HepG2 (cell line): Measurements from ENCODE around the gene KRTAP10-9. TPM values are rescaled to one million over a fixed set of nuclear protein-coding genes. Genes with fewer than 3 reads are reported as not detected.

Experiments
- ATAC-seq: fragments of 200-7000 bp; cut with Tn5 transposase; 3 replicates; pipeline ENCODE4 v1.9.1; 2020; ENCODE audit warnings: mild to moderate bottlenecking, moderate library complexity
- BruUV-seq: library from RNA; stranded (reverse); fragments of 400-500 nt; replicated peaks from 2 replicates; lab custom pipeline; 2021; lab: Mats Ljungman, UMichigan
- CTCF ChIA-PET: fragments of 300-600 bp; formaldehyde crosslinking; extraction: SDS; loops from one replicate; lab custom pipeline; 2021; ENCODE audit warnings: low total read pairs, inconsistent platforms, low intra/inter-chr PET ratio; lab: Yijun Ruan, JAX
- POLR2A ChIA-PET: fragments of 350-600 bp; sonication (Branson Sonifier 250); formaldehyde crosslinking; loops from one replicate; lab custom pipeline; 2020; ENCODE audit warnings: antibody characterized with exemption, inconsistent platforms; lab: Yijun Ruan, JAX
- DNase-seq: peaks from one replicate; pipeline ENCODE4 v3.0.0-alpha.2; 2015; ENCODE audit warnings: low spot score
- FAIRE-seq: peaks from 3 replicates; lab custom pipeline; 2011; peaks lifted over from hg19 to GRCh38; lab: Jason Lieb, UNC
- H2AFZ ChIP-seq: one replicate; pipeline ENCODE4 v1.6.1; 2011; ENCODE audit warnings: low read length, inconsistent platforms
- H3K27ac ChIP-seq: fragments of 300-600 bp; 3 replicates; pipeline ENCODE4 v1.8.0; 2011; ENCODE audit warnings: mixed run types, mild to moderate bottlenecking, mixed read lengths, low read length, inconsistent platforms; ENCODE audit not compliant: insufficient read depth; ENCODE audit errors: extremely low read length
- H3K27me3 ChIP-seq, 2 experiments: fragments of 200-600 bp in 1 of 2; 2 replicates in 1 of 2; 3 replicates in 1 of 2; pipeline versions ENCODE4 v1.6.0 to v1.8.0; 2011; ENCODE audit warnings: low read length in 2 of 2, mild to moderate bottlenecking in 2 of 2, moderate library complexity in 2 of 2, inconsistent platforms in 1 of 2; ENCODE audit not compliant: insufficient read depth in 2 of 2, control insufficient read depth in 1 of 2
- H3K36me3 ChIP-seq, 2 experiments: fragments of 200-600 bp in 1 of 2; replicated peaks in 1 of 2; 2 replicates in 1 of 2; 3 replicates in 1 of 2; pipeline versions ENCODE4 v1.5.1 to v1.8.0; 2011; ENCODE audit warnings: low read length in 2 of 2, inconsistent platforms in 1 of 2; ENCODE audit not compliant: insufficient read depth in 2 of 2, control insufficient read depth in 1 of 2
- H3K4me1 ChIP-seq: 2 replicates; pipeline ENCODE4 v1.5.1; 2012; ENCODE audit warnings: low read length, inconsistent platforms; ENCODE audit not compliant: insufficient read depth
- H3K4me2 ChIP-seq: 2 replicates; pipeline ENCODE4 v1.6.0; 2011; ENCODE audit warnings: low read depth, low read length, inconsistent platforms
- H3K4me3 ChIP-seq, 3 experiments: fragments of 200-600 bp in 1 of 3; sonication (generic), shearing (Covaris generic) in 1 of 3; replicated peaks in 1 of 3; 2 replicates each; pipeline ENCODE4 v1.5.1; 2011 to 2016; ENCODE audit warnings: low read length in 3 of 3, inconsistent platforms in 2 of 3, low read depth in 2 of 3, mild to moderate bottlenecking in 2 of 3, control low read depth in 1 of 3, mixed read lengths in 1 of 3; ENCODE audit not compliant: insufficient read depth in 1 of 3
- H3K79me2 ChIP-seq: one replicate; pipeline ENCODE4 v1.6.1; 2011; ENCODE audit warnings: low read length, inconsistent platforms; ENCODE audit not compliant: insufficient read depth
- H3K9ac ChIP-seq: 2 replicates; pipeline ENCODE4 v1.6.0; 2011; ENCODE audit warnings: mild to moderate bottlenecking, low read depth, low read length, inconsistent platforms; ENCODE audit not compliant: insufficient read depth
- H3K9me3 ChIP-seq: 2 replicates; pipeline ENCODE4 v1.5.1; 2012; ENCODE audit warnings: mild to moderate bottlenecking, low read length
- H4K20me1 ChIP-seq: 2 replicates; pipeline ENCODE4 v1.6.0; 2011; ENCODE audit warnings: inconsistent platforms, mild to moderate bottlenecking, low read length, moderate library complexity; ENCODE audit not compliant: insufficient read depth
- CAMTA2 ChIP-seq: sonication (generic); formaldehyde crosslinking; IDR thresholded peaks from 2 replicates; pipeline ENCODE4 v1.4.0; 2020; ENCODE audit warnings: mild to moderate bottlenecking, missing genetic modification reagents, borderline replicate concordance
- DMAP1 ChIP-seq: IDR thresholded peaks from 2 replicates; pipeline ENCODE4 v1.6.1; 2016
- FOXK1 ChIP-seq: sonication (generic); formaldehyde crosslinking; IDR thresholded peaks from 2 replicates; pipeline ENCODE4 v1.4.0; 2020; ENCODE audit warnings: low read depth, missing genetic modification reagents, borderline replicate concordance
- POLR2A ChIP-seq, 2 experiments: IDR thresholded peaks; 2 replicates each; pipeline ENCODE4 v1.6.1; 2011; ENCODE audit warnings: low read depth in 2 of 2, low read length in 2 of 2, mild to moderate bottlenecking in 1 of 2, moderate library complexity in 1 of 2; ENCODE audit not compliant: insufficient read depth in 1 of 2
- SRF ChIP-seq: IDR thresholded peaks from 2 replicates; pipeline ENCODE4 v1.6.1; 2011; ENCODE audit warnings: mild to moderate bottlenecking, low read depth, low read length, moderate library complexity
- SYNCRIP ChIP-seq: fragments of 200-400 bp; formaldehyde crosslinking; IDR thresholded peaks from 2 replicates; pipeline ENCODE4 v1.6.1; 2018; ENCODE audit warnings: mild to moderate bottlenecking, low read depth, low read length; ENCODE audit not compliant: insufficient read depth
- ZNF777 ChIP-seq: sonication (generic); formaldehyde crosslinking; IDR thresholded peaks from 2 replicates; pipeline ENCODE4 v1.4.0; 2020; ENCODE audit warnings: missing genetic modification reagents
- WGBS: methylation state at CpG from one replicate; pipeline ENCODE4 v1.1.6; 2017; ENCODE audit warnings: low lambda C conversion rate; 5-methylcytosine and 5-hydroxymethylcytosine counted together
- in situ Hi-C: cut with HindIII; loops from 2 replicates; pipeline ENCODE4 v1.10.0; 2017; ENCODE audit warnings: low pct_unique_long_range_greater_than_20kb; ENCODE audit not compliant: extremely low pct_ligation_motif_present
- intact Hi-C: fragments of 100-400 bp; cut with micrococcal nuclease; formaldehyde crosslinking; loops from one replicate; pipeline ENCODE4 v1.10.0; 2022; ENCODE audit not compliant: unreplicated experiment
- polyA plus RNA-seq, 8 experiments: library from polyadenylated mRNA; depleted of rRNA in 3 of 8; stranded (reverse) in 7 of 8; unstranded in 1 of 8; fragments of >200 nt; fragmentation: Illumina TruSeq in 4 of 8; extraction: Trizol in 4 of 8; gene quantifications; 2 replicates each; pipeline versions ENCODE4 v1.2.1 to v1.2.3, GENCODE V29; 2011 to 2016; ENCODE audit warnings: low read depth in 4 of 8, missing spikeins in 1 of 8, mixed read lengths in 1 of 8; ENCODE audit not compliant: insufficient read depth in 1 of 8
- total RNA-seq, 5 experiments: library from RNA; depleted of rRNA; stranded (reverse); fragments of >200 nt; fragmentation: Illumina TruSeq; extraction: Trizol; gene quantifications; 2 replicates each; pipeline ENCODE4 v1.2.3, GENCODE V29; 2016; ENCODE audit warnings: low read depth in 1 of 5
- TF ChIP-seq, protein P1 (sequence below): IDR thresholded peaks from 2 replicates; pipeline ENCODE4 v1.6.1; 2016; ENCODE audit warnings: mild to moderate bottlenecking, missing biosample characterization, missing genetic modification reagents
- TF ChIP-seq, protein P2 (sequence below): sonication (generic); formaldehyde crosslinking; IDR thresholded peaks from 2 replicates; pipeline ENCODE4 v1.8.0; 2022; ENCODE audit warnings: missing genetic modification reagents, low read depth, mild to moderate bottlenecking, borderline replicate concordance
- TF ChIP-seq, protein P3 (sequence below): sonication (generic); formaldehyde crosslinking; conservative IDR thresholded peaks from 2 replicates; pipeline ENCODE4 v1.4.0; 2020; ENCODE audit warnings: mild to moderate bottlenecking, missing genetic modification reagents, moderate library complexity
- TF ChIP-seq, protein P4 (sequence below): sonication (generic); formaldehyde crosslinking; conservative IDR thresholded peaks from 2 replicates; pipeline ENCODE4 v1.8.0; 2022; ENCODE audit warnings: low read depth, missing genetic modification reagents
- TF ChIP-seq, protein P5 (sequence below): sonication (generic); formaldehyde crosslinking; conservative IDR thresholded peaks from 2 replicates; pipeline ENCODE4 v1.4.0; 2020; ENCODE audit warnings: missing genetic modification reagents
- TF ChIP-seq, protein P6 (sequence below): IDR thresholded peaks from 2 replicates; pipeline ENCODE4 v1.6.1; 2016; ENCODE audit warnings: low read depth, borderline replicate concordance
- TF ChIP-seq, protein P7 (sequence below): sonication (generic); formaldehyde crosslinking; IDR thresholded peaks from 2 replicates; pipeline ENCODE4 v1.9.0; 2021; ENCODE audit warnings: missing genetic modification reagents, borderline replicate concordance

The KRTAP10-9 gene
- total and polyA plus RNA-seq, 2 of the 13 experiments (the other 11 are each of a cell fraction or from before 2014, with no cell fraction given), result not detected

DNA sequence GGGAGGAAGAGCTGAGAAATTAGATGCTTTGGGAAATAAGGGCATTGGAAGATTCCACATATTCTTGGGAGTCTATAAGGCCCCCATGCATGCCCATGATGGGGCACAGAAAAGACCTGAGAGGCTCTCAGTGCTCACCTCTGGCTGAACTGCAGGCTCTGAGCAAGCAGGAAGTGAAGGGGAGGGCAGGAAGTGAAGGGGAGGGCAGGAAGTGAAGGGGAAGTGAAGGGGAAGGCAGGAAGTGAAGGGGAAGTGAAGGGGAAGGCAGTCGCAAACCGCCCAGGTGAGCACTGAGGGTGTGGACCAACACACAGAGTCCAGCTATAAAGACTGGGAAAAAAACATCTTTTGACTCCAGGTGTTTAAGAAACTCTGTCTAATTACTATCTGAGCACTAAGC lies 3.5 kb downstream of the KRTAP10-9 start:
- CTCF ChIA-PET, result no interaction called here
- POLR2A ChIA-PET, result no interaction called here
- ATAC-seq, result no peak
- Histone ChIP-seq H3K4me1 (no peaks in the 10 kb centered on the region), H3K9me3 (peaks cover 16% of the 10 kb centered on the region; the same call in 1 of the 2 replicates), H3K9ac (no peak overlapping the region), H3K4me2 (no peak overlapping the region), H3K36me3 (no peaks in the 10 kb centered on the region), H3K79me2 (no peaks in the 10 kb centered on the region), H3K27ac (no peak overlapping the region), H4K20me1 (no peaks in the 10 kb centered on the region), H3K4me3 (no peak overlapping the region), H3K27me3 (0 out of 5 replicates have a peak, but pooled peaks cover 0 to 6% of the 10 kb centered on the region in 2 experiments), H2AFZ (no peak overlapping the region)
- no peak for FAIRE-seq
- intact Hi-C loops (loop anchor here (10.0 kb wide), 1 partner anchor 64 kb away; the partner anchor contains the start of gene KRTAP10-12), in situ Hi-C loops (no loop called here)
- 81% methylated on average over 2 of the region's 2 CpGs for WGBS
- DNase-seq, result no peak
- no TSS peak for BruUV-seq
- no peak for TF ChIP-seq FOXK1 (CRISPR knock-in tag)
- no peak for TF ChIP-seq SYNCRIP
- TF ChIP-seq, protein P1, sequence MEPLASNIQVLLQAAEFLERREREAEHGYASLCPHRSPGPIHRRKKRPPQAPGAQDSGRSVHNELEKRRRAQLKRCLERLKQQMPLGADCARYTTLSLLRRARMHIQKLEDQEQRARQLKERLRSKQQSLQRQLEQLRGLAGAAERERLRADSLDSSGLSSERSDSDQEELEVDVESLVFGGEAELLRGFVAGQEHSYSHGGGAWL, result no peak
- no peak for TF ChIP-seq ZNF777 (CRISPR knock-in tag)
- TF ChIP-seq, protein P2, sequence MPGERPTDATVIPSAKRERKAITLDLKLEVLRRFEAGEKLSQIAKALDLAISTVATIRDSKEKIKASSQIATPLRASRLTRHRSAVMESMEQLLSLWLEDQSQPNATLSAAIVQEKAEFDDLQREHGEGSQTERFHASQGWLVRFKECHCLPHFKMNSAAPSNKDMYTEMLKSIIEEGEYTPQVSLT (CRISPR knock-in tag), result no peak
- TF ChIP-seq DMAP1 (CRISPR knock-in tag), result no peak
- TF ChIP-seq CAMTA2 (CRISPR knock-in tag), result no peak
- TF ChIP-seq, protein P3, sequence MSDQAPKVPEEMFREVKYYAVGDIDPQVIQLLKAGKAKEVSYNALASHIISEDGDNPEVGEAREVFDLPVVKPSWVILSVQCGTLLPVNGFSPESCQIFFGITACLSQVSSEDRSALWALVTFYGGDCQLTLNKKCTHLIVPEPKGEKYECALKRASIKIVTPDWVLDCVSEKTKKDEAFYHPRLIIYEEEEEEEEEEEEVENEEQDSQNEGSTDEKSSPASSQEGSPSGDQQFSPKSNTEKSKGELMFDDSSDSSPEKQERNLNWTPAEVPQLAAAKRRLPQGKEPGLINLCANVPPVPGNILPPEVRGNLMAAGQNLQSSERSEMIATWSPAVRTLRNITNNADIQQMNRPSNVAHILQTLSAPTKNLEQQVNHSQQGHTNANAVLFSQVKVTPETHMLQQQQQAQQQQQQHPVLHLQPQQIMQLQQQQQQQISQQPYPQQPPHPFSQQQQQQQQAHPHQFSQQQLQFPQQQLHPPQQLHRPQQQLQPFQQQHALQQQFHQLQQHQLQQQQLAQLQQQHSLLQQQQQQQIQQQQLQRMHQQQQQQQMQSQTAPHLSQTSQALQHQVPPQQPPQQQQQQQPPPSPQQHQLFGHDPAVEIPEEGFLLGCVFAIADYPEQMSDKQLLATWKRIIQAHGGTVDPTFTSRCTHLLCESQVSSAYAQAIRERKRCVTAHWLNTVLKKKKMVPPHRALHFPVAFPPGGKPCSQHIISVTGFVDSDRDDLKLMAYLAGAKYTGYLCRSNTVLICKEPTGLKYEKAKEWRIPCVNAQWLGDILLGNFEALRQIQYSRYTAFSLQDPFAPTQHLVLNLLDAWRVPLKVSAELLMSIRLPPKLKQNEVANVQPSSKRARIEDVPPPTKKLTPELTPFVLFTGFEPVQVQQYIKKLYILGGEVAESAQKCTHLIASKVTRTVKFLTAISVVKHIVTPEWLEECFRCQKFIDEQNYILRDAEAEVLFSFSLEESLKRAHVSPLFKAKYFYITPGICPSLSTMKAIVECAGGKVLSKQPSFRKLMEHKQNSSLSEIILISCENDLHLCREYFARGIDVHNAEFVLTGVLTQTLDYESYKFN (CRISPR knock-in tag), result no peak
- TF ChIP-seq, protein P4, sequence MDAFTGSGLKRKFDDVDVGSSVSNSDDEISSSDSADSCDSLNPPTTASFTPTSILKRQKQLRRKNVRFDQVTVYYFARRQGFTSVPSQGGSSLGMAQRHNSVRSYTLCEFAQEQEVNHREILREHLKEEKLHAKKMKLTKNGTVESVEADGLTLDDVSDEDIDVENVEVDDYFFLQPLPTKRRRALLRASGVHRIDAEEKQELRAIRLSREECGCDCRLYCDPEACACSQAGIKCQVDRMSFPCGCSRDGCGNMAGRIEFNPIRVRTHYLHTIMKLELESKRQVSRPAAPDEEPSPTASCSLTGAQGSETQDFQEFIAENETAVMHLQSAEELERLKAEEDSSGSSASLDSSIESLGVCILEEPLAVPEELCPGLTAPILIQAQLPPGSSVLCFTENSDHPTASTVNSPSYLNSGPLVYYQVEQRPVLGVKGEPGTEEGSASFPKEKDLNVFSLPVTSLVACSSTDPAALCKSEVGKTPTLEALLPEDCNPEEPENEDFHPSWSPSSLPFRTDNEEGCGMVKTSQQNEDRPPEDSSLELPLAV, result no peak
- TF ChIP-seq, protein P5, sequence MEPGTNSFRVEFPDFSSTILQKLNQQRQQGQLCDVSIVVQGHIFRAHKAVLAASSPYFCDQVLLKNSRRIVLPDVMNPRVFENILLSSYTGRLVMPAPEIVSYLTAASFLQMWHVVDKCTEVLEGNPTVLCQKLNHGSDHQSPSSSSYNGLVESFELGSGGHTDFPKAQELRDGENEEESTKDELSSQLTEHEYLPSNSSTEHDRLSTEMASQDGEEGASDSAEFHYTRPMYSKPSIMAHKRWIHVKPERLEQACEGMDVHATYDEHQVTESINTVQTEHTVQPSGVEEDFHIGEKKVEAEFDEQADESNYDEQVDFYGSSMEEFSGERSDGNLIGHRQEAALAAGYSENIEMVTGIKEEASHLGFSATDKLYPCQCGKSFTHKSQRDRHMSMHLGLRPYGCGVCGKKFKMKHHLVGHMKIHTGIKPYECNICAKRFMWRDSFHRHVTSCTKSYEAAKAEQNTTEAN (CRISPR knock-in tag), result no peak
- TF ChIP-seq, protein P6, sequence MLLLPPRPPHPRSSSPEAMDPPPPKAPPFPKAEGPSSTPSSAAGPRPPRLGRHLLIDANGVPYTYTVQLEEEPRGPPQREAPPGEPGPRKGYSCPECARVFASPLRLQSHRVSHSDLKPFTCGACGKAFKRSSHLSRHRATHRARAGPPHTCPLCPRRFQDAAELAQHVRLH (CRISPR knock-in tag), result no peak
- TF ChIP-seq, protein P7, sequence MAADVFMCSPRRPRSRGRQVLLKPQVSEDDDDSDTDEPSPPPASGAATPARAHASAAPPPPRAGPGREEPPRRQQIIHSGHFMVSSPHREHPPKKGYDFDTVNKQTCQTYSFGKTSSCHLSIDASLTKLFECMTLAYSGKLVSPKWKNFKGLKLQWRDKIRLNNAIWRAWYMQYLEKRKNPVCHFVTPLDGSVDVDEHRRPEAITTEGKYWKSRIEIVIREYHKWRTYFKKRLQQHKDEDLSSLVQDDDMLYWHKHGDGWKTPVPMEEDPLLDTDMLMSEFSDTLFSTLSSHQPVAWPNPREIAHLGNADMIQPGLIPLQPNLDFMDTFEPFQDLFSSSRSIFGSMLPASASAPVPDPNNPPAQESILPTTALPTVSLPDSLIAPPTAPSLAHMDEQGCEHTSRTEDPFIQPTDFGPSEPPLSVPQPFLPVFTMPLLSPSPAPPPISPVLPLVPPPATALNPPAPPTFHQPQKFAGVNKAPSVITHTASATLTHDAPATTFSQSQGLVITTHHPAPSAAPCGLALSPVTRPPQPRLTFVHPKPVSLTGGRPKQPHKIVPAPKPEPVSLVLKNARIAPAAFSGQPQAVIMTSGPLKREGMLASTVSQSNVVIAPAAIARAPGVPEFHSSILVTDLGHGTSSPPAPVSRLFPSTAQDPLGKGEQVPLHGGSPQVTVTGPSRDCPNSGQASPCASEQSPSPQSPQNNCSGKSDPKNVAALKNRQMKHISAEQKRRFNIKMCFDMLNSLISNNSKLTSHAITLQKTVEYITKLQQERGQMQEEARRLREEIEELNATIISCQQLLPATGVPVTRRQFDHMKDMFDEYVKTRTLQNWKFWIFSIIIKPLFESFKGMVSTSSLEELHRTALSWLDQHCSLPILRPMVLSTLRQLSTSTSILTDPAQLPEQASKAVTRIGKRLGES (CRISPR knock-in tag), result no peak
- no peak for TF ChIP-seq POLR2A (IDR thresholded peaks at IDR 0.05; ENCODE audit: insufficient read depth in 1 of 2, low read depth in 2 of 2, low read length in 2 of 2)
- TF ChIP-seq SRF, result no peak
